ENCODE results near the gene ANKRD28. TPM values are rescaled to one million over a fixed set of nuclear protein-coding genes. Genes with fewer than 3 reads are reported as not detected.
"Not testable (repeated sequence)": the region's sequence is repeated elsewhere in the genome, so short reads cannot be mapped to it uniquely, and the experiment has no call there.

ANKRD28 gene
- total RNA-seq, 1 donor from 2014 or later = 40.3 TPM

DNA sequence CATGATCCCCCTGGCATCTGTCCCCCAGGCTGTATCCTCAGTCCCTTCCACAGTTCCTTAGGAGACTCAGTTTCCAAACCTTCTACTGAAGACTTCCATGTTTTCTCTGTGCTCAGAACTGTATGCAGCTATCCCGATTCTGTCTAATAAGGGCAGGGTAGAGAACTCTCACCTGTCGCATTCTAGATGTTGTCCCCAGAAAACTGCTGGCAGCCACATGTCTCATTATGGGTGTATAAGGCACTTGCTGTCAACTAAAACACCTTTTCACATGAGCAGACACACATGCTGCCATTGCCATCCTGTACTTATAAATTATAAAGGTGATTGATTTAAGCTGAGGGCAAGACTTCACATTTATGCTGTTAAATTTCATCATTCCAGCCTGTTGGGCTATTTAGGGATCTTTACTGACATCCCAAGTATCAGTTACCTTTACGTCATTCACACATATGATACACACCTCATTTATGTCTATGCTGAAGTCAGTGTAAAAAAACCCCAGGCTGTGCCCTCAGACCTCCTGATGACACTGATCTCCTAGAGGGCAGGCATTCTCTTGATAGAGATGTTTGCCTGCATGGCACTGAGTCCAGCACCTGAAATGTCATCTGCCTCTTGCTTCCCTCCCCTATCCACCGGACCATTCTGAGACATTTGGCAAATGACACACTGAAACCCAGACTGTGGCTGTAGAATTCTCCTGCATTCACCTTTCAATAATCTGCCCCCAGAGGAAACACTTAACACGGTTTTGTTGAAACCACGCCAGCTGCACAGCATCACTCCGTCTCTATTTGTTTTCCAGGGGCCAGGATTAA, 160.4 kb downstream of the ANKRD28 start:
- peak; percentile 43 to 68 for DNase-seq (ENCODE audit: low read depth in 2 of 2)

DNA sequence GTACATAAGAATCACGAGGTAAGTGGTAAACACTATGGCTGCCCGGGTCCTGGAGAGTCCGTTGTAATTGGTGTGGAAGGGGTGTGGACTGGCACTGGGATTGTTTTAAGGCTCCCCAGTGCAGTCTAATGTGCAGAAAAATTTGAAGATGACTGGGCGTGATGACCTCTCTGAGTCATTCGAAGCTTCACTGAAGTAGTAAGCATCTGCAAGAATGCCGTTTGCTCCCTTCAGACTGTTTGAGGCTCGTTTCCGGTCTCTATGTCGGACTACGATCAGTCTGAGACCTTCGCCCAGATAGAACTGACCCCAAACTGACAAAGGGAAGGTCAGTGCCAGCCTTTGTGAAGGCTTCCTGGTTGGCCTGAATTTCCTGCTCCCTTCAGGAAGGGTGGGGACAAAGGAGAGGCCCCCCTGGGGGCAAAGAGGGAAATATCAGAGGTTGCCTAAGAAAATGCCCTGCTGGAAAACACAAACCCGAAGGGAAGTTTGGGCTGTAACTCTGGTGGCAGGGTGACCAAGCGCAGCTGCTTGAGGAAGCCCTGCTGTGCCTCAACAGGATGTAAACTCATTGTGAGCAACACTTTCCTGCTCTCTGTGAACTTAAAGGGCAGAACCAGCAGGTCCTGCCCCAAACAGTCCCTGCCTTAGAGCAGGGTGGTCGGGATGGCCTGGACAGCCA, 161.6 kb downstream of the ANKRD28 start:
- DNase-seq (ENCODE audit: low read depth in 2 of 2) = peak; percentile 54 to 98

DNA sequence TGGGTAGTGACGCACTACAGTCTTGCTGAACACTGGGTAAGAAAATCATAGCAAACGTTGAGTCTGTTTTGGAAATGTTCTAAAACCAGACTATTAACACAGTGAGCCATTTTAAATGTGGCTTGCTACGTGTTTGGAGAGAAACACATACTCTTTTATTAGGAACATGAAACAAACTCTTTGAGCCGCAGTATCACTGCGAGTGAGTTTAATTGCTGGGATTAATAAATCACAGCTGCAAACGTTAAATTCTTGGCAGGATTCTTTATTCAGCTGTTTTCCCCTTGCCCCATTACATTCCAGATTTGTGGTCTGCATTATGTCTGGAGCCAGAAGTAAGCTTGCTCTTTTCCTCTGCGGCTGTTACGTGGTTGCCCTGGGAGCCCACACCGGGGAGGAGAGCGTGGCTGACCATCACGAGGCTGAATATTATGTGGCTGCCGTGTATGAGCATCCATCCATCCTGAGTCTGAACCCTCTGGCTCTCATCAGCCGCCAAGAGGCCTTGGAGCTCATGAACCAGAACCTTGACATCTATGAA, 162.6 kb downstream of the ANKRD28 start:
- no peak for DNase-seq (ENCODE audit: low read depth in 2 of 2)

DNA sequence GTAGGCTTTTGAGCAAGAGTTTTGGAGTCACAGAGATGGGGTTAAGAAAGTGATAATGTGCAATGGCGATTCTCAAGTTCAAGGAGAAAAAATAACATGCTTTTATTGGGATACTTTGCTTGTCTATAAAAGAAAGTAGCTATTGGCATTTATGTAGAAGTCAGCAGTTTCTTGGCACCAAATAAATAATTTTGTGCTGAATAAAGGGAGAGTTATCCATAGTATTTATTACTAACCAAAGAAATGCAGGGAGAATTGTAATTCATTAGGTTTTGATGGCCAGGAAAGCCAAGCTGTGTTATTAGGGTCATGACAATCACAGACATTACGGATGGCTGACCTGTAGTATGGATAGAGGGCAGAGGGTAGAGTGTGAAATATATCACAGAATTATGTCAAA, 163.1 kb downstream of the ANKRD28 start:
- DNase-seq (ENCODE audit: low read depth in 2 of 2) = no peak

DNA sequence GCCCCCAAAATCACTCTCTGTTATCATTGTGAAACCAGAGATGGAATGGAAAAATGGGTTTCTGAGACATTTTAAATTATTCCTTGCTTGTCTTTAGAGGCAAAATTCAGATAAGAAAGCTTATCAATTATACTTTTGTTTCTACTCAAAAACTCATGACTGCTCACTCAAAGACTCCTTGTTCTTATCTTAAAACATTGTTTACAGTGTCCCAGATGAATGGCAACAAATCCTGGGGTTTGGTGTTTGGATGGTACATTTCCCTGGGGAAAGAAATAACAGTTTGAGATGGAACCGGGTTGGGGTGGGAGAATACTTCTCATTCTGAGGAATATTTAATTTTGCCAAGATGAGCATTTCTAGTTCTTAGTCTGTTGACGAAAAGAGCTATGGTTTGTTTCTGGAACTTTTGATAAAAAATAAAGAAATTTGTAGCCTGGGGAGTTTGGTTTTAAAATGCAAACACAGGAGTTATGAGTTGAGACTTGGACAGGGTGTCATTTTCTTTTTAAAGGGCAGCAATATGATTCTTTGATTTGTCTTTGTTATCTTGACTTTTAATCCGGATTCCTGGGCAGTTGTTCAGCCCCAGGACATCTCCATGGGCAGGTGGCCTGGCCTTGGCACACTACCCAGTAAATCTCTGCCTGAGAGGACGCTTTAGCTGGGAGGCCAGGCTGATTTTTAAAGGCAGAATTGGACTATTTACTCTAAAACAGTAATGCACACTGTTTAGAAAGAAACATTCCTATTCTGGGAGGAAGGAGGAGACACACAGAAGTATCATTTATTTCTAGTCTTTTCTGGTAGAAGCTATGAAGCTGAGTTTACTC, 163.8 kb downstream of the ANKRD28 start:
- peak in 1 of 2 donors; percentile 47 for DNase-seq (ENCODE audit: low read depth in 2 of 2)

DNA sequence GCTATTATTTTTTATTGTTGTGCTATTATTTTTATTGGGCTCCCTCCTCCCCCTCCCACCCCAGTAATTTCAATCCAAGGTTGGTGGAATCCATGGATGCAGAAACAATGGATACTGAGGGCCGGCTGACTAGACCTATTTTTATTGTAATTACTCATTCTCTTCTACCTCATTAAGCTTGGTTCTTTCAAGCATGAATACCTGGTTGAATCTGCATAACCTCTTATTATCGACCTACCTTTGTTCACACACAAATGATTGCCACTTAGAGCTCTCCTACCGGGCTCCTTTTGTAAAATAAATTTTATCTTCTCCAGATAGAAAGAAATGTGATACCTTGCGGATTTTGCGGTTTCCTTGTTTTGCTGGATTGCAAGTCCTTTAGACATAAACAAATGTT, 164.6 kb downstream of the ANKRD28 start:
- DNase-seq (ENCODE audit: low read depth in 2 of 2) = no peak

DNA sequence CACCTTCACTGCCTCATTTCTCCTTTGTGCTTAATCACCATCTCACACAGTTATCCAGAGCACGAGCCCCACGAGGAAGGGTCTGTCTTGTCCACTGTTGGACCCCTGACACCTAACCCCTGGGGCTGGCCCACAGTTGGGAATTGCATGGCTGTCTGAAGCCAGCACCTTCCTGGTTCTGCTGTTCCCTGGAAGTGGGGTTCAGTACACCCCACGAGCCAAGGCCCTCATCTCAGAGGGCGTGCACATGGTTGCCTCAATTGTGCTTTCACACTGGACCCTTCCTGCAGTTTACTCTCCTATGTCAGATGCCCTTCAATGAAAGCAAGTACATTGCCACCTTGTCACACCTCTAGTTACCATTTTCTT, 165.6 kb downstream of the ANKRD28 start:
- no peak for DNase-seq (ENCODE audit: low read depth in 2 of 2)

DNA sequence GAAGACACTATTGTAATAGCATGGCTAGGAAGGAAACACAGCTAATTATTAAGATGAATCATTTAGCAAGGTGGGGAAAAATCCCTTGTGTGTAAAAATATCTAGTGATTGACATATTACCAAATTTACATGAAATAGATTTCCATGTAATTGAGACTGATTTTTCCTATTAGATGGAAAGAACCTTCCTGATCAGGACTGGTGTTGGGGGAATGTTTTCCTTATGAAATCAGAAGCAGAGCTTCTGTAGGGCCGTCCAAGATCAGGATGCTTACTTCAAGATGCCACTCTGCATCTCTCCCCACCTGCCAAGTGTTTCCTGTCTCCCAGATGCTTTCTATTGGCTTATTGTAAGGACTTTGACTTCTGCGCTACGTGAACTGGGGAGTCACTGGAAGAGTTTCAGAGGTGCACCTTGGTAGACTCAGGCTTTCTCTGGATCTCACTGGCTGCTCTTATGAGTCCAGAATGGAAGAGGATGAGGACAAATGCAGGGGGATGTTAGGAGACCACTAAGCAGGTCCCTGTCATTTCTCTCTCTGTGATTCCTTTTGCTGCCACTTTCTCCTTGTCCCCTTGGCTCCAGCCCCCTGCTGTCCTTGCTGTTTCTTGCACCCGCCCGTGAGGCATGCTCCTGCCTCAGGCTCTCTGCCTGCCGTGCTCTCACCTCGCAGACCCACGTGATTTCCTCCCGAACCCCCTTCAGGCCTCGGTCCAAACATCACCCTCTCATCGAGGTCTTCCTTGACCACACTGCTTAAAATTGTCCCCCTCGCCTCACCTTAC, 166.2 kb downstream of the ANKRD28 start:
- peak in 1 of 2 donors; percentile 61 for DNase-seq (ENCODE audit: low read depth in 2 of 2)

DNA sequence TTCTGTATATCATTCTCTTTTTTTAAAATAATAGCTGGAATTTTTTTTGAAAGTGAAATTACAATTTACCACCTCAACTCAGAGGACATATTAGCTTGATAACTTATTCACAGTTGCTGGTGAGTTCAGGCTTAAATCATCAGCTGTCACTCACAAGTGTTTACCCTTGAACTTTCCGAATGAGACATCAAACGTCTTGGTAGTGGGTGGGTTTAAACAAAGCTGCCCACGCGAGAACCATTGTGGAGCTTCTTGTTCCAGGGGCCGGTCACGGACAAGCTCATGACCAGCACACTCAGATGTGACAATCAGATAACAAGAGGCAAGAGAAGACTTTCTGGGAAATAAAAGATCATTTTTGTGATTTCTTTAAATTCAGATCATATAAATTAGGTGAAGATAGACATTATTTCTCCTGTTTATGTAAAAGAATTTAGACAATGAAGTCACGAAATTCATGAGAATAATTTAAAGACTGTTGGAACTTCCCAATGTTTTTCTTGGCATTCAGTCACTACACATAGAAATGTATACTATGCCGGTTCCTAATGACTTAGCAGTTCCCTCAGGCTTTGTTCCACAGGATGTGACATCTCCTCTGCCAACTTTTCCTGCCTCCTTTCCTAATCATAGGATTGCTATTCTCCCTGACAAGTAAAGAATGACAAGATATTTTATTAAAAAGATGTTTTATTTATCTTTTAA, 167.0 kb downstream of the ANKRD28 start:
- peak; percentile 91 to 94 for DNase-seq (ENCODE audit: low read depth in 2 of 2)

DNA sequence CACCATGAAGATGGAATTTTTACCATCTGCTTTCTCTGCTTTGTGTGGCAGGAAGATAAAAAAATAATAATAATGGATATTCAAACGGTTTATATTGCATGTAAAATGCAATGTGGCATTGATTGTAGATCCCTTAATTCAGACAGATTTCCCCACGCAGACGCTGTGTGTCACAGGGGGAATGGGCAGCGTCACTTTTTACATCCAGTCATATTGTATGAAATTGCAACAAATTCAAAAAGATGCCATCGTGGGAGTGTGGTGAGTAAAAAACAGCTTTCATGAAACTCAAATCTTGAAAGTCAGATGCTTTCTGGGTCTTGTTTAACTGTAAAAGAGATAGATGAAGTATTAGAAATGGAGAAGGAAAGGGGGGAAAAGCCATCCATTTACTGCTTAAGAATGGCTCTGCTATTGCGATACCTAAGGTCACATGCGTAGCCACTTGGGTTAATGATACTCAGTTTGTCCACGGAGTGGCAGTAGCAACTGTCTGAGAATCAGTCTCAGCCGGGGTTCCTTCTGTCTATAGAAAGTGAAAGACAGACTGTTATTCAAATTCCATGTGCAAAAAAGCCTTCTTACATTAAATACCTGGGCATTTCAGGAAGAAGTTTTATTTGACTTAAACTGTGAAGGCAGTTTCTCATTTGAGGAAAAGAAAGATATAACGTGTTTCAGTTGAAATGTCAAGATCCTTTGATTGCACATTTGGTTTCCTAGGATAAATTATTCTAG, 167.8 kb downstream of the ANKRD28 start:
- DNase-seq (ENCODE audit: low read depth in 2 of 2) = peak; percentile 90 to 93

DNA sequence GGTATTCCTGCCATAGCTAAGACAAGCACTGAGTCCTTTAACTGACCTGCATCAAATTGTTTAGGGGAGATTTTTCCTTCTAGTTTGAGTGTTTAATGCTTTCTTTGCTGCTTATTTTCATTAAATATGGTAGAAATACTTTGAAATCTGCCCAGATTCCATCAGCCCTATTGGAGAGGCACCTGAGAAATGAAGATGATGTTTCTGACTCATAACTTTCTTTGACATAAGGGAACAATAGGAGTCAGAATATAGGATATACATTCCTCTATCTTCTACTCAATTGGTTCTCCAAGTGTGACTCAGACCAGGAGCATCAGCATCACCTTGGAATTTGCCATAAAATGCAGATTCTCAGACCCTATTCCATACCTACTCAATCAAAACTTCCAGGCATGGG, 168.8 kb downstream of the ANKRD28 start:
- no peak for DNase-seq (ENCODE audit: low read depth in 2 of 2)

DNA sequence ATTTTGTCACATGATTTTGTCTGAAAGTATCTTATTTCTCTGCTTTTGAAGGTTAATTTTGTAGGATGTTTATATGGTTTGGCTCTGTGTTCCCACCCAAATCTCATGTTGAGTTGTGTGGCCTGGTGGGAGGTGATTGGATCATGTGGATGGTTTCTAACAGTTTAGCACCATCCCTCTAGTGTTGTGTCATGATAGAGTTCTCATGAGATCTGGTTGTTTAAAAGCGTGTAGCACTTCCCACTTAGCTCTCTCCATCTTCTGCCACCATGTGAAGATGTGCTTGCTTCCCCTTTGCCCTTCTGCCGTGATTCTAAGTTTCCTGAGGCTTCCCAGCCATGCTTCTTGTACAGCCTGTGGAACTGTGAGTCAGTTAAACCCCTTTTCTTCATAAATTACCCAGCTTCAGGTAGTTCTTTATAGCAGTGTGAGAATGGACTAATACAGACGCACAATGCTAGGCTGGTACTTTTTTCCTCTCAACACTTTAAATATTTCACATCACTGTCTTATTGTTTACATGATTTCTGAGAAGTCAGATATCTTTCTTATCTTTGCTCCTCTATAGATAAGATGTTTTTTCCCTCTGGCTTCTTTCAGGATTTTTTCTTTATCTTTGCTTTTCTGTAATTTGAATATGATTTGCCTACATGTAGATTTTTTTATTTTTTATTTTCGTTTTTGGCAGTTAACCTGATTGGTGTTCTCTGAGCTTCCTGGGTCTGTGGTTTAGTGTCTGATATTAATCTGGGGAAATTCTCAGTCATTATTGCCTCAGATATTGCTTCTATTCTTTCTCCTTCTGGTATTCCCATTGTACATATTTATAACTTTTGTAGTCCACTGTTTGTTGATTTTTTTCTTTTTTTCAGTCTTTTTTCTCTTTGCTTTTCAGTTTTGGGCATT, 174.0 kb downstream of the ANKRD28 start:
- no peak for DNase-seq (ENCODE audit: low read depth in 2 of 2)

DNA sequence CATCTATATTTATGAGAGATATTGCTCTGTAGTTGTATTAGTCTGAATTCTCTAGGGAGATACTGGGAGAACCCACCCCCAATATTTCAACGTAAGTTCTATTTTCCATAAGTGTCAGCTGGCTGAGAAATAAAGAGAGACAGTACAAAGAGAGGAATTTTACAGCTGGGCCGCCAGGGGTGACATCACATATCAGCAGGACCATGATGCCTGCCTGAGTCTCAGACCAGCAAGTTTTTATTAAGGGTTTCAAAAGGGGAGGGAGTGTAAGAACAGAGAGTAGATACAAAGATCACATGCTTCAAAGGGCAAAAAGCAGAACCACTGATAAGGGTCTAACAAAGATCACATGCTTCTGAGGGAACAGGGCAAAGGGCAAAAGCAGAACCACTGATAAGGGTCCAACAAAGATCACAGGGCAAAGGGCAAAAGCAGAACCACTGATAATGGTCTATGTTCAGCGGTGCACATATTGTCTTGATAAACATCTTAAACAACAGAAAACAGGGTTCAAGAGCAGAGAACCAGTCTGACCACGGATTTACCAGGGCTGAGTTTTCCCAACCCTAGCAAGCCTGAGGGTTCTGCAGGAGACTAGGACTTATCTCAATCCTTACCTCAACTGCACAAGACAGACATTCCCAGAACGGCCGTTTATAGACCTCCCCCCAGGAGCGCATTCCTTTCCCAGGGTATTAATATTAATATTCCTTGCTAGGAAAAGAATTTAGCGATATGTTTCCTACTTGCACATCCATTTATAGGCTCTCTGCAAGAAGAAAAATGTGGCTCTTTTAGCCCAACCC, 177.9 kb downstream of the ANKRD28 start:
- not testable (repeated sequence) for DNase-seq (ENCODE audit: low read depth in 2 of 2)

Other genes starting within 250 kb of the ANKRD28 start
- gene HACL1, start 196.4 kb downstream of the ANKRD28 start, total RNA-seq = 24.8 and 26.2 TPM in 2 replicates
- gene BTD, start 196.2 kb downstream of the ANKRD28 start, total RNA-seq = 29.9 and 41.1 TPM in 2 replicates